ENCODE results near the gene XYLT2.

The XYLT2 gene

DNA sequence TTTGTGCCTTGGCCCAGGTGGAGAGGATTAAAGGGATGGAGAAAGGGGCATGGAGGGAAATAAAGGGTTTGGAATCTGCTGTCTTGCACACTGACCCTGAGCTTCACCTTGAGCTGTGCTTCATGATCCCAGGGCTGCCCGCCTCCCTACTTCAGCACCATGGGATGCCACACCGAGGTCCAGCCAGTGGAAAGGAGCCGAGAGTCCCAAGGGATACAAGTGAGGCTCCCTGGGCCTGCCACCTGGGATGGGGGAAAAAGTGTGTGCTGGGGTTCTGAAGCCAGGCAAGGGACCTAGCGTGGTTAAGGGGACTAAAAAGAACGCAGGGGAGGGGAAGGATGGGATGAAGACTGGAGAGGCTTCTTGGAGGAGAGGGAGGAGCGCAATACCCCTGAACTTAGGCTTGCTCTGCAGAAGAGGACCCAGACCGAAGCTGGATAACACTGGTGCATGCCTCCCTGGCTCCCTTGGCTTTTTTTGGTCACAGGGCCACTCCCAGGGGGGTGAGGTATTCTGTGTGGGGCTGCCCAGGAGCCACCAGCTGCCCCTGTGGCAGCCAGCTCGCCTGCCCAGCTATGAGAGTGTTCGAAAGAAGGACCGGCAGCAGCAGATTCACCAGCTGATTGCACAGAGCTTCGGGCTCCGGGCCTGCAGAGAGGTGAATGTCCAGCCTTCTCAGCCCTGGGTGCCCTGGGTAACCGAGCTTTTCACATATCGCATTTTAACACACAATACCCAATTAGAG lies 19.9 kb downstream of the XYLT2 start:
- DNase-seq: no peak

DNA sequence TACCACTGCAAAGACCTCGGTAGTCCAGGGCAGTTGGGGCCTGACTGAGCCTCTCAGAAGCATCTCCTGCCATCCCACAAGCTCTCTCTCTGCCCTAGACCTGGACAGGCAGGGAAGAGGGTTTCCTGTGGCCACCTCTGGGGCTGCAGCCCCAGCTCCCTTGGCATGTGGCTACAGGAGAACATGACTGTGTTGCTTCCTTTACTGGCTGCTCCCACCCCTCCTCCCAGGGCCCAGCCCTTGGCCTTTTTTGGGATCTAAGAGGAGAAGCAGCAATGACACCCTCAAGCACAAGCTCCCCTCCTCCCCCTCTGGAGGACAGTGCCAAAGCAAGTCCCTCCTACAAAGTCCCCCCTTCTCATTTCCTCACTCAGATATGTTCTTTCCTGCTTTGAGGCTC lies 21.5 kb downstream of the XYLT2 start:
- DNase-seq: no peak

DNA sequence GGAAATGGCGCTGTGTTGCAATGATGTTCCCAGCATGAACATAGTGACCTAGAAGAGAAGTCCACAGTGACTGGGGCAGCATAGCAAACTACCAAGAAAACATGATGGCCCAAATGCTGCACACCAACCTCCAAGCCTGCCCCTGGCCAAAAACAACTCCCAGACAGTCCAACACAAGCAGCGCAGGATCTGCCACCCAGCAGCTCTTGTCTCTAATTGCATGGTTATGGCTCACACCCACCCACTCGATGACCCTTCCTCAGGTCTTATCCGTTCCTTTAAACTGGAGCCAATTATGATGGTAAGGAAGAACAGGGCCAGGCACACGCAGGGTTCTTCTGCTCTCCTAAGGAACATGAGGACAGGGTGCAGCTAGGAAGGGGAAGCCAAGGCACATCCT lies 24.1 kb downstream of the XYLT2 start:
- no peak for DNase-seq

DNA sequence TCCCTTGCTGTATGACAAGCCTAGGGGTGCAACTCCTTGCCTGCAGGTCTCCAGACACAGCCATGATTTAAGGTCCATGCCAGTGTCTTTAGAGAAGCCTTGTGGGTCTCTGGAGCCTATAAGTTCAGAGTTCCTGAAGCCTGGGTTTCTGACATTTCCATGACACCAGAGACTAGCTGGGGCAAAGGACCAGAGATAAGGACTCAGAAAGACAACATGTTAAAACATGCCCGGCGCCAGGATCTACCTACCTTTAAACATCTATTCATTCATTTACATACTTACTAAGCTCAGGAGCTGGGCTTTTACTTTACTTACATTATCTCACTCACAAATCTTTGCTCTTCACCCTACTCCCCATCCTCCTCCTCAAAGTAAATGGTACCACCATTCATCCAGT lies 25.6 kb downstream of the XYLT2 start:
- no peak for DNase-seq

DNA sequence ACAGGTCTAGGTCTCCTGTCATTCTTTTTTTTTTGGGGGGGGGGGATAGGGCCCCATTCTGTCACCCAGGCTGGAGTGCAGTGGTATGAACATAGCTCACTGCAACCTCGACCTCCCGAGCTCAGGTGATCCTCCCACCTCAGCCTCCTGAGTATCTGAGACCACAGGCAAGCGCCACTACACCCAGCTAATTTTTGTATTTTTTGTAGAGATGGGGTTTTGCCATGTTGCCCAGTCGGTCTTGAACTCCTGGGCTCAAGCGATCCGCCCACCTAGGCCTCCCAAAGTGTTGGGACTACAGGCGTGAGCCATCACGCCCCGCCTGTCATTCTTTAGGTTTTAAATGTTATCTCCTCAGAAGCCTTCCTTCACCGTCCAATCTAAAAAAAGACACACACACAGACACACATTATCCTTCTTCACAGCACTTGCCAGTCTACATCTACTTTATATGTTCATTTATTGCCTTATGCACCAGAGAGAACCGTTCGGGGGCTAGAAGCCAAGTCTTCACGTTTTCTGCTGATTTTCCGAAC lies 26.4 kb downstream of the XYLT2 start:
- no peak for DNase-seq

DNA sequence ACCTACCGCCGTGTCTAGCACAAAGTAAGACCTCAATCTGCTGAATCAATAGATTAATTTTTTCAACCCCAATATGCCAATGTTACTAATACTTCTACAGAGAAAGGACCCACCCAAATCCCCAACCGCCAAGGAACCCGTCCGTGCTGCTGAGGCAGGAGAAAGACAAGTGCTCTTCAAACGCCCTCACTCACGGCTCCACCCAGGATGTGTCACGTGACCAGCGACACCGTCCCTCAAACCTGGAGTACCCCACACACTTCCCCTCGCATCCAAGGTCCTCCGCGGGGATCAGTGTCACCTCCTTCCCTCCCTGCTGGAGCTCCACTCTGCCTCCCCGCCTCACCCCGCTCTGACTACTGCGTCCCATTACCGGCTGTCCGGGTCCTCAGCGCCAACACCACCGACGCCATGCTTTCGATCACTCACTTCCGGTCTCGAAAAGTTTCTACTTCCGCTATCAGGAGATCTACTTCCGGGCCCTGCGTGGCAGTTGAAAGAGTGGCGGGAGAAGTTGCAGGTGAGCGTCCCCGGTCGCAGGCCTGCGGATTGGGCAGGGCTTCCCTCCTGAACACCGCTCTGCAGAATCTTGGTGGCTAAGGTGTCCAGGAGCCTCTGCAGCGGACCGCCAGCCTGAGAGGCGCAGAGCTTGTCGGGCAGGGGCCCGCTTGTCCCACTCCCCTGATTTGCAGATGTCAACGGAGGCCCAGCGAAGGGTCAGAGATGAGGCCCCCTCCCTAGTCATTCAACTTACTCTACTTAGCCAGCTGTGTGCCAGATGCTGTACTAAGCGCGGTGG lies 27.0 kb downstream of the XYLT2 start, which contains the start of the genes EME1 and MRPL27:
Gene EME1, plus strand, starts transcription at position 472 of the 799 bp plus-strand sequence. CDS start 1,980 bp downstream, outside the sequence.
Gene MRPL27, minus strand, starts transcription at position 427 of the 799 bp plus-strand sequence. Its CDS starts 14 bp downstream, at position 413.
- peak; percentile 87 for DNase-seq

DNA sequence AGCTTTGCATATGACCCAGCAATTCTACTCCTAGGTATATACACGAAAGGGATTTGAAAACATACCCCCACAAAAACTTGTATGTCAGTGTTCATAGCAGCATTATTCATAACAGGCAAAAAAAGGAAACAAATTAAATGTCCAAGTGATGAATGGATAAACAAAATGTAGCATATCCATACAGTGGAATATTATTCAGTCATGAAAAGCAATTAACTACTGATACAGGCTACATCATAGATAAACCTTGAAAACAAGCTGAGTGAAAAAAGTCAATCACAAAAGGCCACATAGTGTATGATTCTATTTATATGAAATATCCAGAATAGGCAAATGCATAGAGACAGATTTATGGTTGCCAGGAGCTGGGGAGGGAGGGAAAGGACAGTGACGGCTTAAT lies 27.8 kb downstream of the XYLT2 start:
- no peak for DNase-seq

DNA sequence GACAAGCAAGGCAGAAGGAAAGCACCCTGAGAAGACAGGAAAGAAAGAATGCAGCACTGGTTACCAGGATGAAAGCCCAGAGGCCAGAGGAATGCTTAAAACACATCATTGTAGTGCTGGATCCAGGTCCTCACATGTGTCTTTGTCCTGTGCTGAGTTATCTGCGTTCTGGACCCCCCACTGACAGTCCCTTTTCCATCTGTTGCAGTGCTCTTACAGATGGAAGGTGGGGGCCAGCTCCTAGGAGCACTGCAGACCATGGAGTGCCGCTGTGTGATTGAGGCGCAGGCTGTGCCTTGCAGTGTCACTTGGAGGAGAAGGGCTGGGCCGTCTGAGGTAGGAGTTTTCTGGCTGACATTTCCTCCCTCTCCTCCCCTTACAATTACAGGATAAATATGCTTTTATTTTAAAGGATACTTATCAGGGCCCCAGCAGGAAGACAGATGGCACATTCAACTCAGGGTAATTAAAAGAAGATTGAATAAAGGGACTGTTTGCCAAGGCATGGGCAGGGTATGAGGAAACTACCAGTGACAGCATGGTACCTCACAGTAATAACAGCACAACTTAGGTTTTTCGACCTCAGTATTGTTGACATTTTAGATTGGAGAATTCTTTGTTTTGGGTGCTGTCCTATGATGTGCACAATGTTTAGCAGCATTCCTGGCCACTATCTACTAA lies 30.1 kb downstream of the XYLT2 start:
- DNase-seq: no peak

DNA sequence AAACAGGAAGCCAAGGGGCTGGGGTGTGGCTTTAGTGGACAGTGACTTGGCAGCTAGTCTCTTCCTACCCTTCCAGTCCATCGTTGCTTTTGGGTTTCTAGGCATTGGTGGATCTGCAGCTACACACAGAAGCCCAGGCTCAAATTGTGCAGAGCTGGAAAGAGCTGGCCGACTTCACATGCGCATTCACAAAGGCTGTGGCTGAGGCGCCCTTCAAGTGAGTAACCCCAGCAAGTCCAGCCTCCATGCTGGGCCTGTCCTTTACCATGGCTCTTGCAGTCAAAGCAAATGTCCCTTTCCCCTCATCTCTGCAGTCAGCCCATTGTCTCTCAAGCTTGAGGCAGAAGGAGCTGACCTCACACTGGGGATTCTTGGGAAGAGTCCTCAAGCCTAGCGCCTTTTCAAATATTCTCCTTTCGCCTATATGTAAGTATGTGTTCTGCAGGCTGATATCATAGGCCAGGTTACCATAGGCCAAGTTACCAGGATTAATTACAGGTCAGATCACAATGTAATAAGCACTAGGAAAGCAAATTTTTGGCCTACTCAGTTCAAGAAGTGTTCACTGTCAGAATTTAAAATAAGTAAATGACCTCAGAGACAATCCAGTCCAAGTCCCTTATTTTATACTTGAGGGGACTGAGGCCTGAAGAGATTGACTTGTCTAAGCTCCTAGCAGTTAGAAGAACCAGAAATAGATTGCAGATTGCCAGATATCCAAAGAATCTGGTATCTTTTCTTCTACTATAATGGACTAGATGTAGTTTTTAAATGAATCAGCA lies 33.6 kb downstream of the XYLT2 start:
- DNase-seq: no peak

DNA sequence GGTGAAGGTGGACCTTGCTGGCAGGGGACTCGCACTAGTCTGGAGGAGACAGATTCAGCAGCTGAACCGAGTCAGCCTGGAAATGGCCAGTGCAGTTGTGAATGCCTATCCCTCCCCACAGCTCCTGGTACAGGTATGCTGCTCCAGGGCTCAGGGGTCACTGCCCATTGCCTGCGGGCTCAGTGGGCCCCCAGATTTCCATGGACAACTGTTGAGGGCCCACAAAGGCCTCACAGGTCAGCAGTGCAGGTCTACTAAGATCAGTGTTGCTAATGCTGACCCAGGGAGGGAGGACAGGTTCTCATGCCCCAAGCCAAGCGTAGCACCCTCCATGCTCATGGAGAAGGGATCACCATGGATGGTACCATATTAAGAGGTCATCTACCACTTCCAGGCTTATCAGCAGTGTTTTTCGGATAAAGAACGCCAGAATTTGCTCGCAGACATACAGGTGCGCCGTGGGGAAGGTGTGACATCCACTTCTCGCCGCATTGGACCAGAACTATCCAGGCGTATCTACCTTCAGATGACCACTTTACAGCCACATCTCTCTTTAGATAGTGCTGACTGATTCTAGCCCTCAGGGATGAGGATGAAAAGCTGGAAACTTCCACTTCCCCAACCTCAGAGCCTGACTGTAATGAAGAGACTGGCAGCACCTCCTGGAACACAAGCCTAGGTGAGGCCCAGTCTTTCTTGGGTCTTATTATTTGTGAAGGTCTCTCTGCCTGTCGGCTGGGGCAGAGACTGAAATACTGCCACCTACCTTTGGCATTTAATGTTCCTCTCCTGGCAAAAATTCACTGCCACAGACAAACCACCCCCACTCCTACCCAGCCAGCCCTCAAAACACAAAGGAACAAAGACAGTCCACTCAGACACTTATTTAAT lies 34.7 kb downstream of the XYLT2 start:
- no peak for DNase-seq

DNA sequence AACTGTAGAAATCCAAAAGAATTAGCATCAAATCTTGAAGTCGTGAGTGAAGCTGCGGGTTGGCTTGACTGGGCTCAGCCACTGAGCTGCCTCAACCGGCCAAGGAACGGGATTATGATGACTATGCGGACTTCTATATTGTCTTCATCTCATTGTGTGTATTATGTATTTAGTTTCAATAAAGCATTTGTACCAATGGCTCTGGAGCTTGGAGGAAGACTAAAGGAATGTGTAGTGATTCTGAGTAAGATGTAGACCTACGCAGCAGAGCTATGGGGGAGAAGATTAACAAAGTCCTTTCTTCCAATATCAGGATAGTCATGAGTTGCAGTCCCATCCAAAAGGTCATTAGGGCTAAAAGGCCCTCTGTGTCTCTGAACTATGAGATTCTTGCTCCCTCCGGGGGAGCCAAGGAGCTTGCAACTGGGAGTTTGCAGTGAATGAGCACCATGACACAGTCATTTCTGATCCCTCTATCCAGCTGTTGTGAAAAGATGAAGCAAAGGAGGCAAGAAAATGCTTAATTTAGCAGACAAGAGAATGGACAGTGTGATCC lies 35.4 kb downstream of the XYLT2 start:
- no peak for DNase-seq

DNA sequence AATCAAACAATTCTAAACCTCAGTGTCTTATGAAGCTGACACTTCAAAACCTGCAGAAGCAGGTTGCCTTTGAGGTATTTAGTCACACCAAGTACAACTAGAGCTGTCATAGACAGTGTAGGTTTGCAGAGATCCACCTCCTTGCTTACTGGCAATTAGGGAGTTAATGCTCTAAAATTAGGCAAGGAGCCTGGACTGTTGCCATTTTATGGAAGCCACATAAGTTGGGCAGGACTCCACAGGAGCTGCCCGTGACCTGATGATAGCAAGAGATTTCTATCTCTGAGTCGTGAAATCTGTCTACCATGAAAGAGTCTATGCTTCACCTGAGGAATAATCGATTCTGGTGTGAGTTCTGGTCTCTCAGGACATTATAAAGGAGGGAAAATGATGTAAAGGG lies 36.0 kb downstream of the XYLT2 start:
- no peak for DNase-seq

DNA sequence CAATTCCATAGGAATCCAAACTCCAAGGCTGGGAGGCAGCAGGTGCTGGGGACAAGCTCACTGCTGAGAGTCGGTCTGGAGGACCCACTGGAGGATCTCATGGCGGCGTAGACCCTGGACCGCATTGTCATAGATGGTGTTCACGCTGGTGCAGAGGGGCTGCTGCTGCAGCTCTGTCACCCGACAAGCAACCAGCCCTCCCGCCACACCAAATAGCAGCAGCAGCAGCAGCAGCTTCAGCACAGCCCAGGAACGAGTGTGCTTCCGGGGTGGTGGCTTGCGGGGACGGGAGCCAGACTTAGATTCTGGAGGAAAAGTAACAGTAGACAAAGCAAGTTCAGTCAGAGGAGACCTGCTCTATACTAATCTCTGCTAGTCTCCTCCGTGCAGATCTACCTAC lies 37.0 kb downstream of the XYLT2 start:
- DNase-seq: no peak

DNA sequence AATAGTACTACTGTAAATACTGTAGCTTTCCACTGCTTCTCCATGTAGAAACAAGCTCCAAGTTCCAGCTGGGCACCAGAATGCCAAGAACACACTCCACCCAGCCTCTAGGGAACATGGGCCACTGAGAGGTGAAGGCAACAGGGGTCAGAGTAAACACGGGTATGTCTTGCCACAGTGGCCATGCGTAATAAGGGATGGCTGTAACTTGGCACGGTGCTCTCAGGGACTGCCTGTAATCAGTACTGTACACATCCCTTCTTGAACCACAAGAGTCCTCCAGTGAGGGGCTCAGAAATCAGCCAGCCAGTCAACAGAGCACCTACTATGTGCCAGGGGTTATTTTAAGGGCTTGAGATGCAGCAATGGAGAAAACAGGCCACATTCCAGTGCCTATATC lies 40.6 kb downstream of the XYLT2 start:
- DNase-seq: no peak

DNA sequence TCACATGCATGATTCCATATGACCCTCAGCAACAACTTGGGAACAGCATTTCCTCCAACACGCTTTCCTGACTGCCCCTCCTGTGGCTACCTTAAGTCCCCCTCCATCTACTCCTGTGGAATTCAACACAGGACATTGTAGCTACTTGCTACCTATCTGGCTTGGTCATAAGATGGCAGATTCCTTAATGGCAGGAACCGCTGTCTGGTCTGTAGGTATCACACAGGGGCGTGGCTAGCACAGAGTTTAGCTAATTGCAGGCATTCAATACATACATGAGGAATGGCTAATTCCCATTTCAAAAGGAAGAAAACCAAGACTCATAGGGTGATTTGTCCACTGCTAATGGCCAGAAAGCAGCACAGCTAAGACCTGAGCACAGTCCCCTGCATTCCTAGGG lies 42.8 kb downstream of the XYLT2 start:
- no peak for DNase-seq

DNA sequence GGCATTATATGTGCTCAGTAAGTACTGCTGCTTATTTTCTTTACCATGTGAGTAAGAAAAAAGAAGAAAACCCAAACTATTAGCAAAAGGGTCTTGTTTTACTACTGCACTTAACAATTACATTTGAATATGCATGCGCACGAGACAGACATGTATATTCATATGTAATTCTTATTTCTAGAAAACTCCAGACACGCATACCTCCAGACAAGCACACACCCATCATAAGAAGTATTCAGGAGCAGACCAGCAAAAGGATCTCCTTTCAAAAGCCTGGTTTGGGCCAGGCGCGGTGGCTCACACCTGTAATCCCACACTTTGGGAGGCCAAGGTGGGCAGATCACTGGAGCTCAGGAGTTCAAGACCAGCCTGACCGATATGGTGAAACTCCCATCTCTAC lies 43.6 kb downstream of the XYLT2 start:
- no peak for DNase-seq

DNA sequence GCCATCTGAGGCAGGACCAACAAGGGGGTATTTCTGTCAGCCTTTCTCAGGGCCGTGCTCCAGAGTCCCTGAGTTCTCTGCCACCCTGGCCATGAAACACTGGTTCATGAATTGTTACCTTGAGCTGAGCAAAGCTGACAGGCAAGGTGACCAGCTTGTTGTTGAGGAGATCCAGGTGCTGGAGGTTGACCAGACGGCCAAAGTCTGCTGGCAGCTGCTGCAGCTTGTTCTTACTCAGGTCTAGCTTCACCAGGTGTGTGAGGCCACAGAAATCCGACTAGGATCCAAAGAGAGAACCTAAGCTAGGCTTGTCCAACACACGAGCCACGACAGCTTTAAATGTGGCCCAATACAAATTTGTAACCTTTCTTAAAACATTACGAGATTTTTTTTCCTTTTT lies 46.7 kb downstream of the XYLT2 start:
- no peak for DNase-seq

DNA sequence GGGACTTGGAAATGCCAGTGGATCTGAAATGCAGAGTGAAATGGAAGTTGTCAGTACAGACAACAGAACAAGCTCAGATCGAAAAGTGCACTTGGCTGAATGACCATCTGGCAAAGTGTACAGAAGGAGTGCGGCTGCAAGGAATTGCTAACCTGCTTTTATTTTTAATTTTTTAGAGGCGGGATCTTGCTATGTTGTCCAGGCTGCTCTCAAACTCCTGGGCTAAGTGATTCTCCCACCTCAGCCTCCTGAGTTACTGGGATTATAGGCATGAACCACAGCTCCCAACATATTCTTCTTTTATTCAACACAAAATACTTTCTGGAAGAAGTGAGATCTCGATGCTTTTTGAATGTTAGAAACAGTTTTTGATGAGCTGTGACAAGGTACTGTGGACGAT lies 47.8 kb downstream of the XYLT2 start:
- DNase-seq: no peak

DNA sequence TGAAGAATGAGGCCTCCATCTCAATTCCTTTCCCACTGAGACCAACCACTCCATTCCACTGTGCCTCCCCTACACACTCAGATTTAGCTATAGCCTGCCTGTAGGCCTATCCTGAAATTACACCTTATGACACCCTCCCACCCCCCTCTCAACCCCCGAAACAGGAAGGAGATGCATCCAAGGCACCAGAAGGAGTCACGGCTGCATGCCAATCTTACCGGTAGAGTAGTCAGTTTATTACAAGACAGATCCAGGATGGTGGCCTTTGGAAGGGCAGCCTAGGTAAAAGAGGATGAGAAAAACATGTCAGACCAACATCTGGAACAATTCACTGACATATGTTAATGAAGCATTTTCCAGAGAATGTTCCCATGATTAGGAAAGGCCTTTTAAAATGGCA lies 48.8 kb downstream of the XYLT2 start:
- no peak for DNase-seq

DNA sequence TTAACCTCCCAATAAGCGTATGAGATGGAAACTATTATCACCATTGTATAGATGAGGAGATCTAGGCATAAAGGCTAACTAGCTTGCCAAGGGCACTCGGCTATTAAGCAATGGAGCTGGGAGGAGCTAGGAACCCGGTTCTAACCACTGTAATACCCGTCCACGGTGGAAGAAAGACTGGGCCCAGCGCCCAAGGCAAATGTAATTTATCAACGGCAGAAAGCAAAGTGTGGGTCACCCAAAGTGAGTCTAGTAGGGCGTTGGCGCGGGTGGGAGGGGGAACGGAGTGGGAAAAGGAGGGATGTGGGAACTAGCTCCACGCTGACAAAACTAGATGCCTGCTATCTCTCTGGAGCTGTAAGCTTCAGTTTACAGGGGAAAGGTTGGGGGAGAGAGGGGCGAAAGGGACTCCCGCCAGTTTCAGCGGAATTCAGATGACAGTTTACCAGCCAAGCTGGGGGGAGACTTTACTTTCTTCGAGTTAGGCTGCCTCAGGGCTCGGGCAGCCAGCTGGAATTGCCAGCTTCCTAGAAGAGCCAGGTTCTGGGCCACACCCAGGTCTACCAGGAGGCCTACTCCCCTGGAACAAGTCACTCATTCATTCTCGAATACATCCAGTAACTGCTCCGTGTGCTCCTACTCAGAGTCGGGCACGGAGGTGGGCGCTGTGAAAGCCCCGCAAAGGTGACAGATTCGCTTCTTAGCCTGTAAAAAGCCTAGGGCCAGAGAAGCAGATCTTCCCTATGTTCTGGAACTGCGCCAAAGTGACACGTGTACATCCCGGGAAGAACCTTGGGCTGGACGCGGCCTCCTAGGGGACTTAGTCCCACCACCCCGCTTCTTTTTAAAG lies 50.6 kb downstream of the XYLT2 start:
- peak; percentile 32 for DNase-seq

Data from NCI-H1105 treated with DMSO at 0.1 percent for 48 hours (cell line).